Heart left ventricle (tissue), 13 donors: Measurements from ENCODE around the gene CPA1.

Experiments used
- CTCF ChIP-seq, 12 donors: fragments of 200-600 bp; sonication (generic) in 4 of 12; IDR thresholded peaks; one replicate each; pipeline versions ENCODE4 v1.5.0 to v1.8.0; 2018 to 2022; ENCODE audit warnings: antibody characterized with exemption in 12 of 12, mild to moderate bottlenecking in 5 of 12
- POLR2A ChIP-seq, 2 donors: fragments of 450-650 bp; IDR thresholded peaks; one replicate each; pipeline ENCODE4 v1.6.1; 2017; ENCODE audit warnings: antibody characterized with exemption in 2 of 2, mild to moderate bottlenecking in 2 of 2, moderate library complexity in 2 of 2
- donor health status: ischemic (EF 13 %, LVEDD 7.1; RV severe dilation, severe dysfunction).
- donor health status: DM: no; HTN: yes; CAD: no.
- donor health status: DM: no; HTN: no; CAD: no.
- donor health status: ischemic (EF 25% LVEDD 6.9; RV normal size, moderate dysfunction).
- donor health status: ischemic (EF 25% LVEDD 5.7; RV mildly dilated, moderate dysfunction).
- donor health status: ischemic (EF 35%, LVEDD 5.7; RV mildly dilated, moderate dysfunction).
- donor health status: nonischemic (EF 11% LVEDD 7.7; RV severe dilation, severe dysfunction).
- donor health status: DM: yes; HTN: yes; CAD: no.
- donor health status: PGD.
- donor health status: ischemic (EF 29% LVEDD 5.4; RV normal size, mild dysfunction).
- donor health status: nonischemic (EF 23%, LVEDD 6.1; RV moderate dilation, normal function).

- no peak for TF ChIP-seq CTCF (IDR thresholded peaks at IDR 0.05)
- no peak for TF ChIP-seq POLR2A (IDR thresholded peaks at IDR 0.05)
These were observed 7.5 kb downstream of the CPA1 start for GRCh38 chr7:130387628-130388403.
